ENCODE data around the gene C6orf62.
"Not testable (repeated sequence)": the region's sequence is repeated elsewhere in the genome, so short reads cannot be mapped to it uniquely, and the experiment has no call there.

C6orf62 gene

DNA sequence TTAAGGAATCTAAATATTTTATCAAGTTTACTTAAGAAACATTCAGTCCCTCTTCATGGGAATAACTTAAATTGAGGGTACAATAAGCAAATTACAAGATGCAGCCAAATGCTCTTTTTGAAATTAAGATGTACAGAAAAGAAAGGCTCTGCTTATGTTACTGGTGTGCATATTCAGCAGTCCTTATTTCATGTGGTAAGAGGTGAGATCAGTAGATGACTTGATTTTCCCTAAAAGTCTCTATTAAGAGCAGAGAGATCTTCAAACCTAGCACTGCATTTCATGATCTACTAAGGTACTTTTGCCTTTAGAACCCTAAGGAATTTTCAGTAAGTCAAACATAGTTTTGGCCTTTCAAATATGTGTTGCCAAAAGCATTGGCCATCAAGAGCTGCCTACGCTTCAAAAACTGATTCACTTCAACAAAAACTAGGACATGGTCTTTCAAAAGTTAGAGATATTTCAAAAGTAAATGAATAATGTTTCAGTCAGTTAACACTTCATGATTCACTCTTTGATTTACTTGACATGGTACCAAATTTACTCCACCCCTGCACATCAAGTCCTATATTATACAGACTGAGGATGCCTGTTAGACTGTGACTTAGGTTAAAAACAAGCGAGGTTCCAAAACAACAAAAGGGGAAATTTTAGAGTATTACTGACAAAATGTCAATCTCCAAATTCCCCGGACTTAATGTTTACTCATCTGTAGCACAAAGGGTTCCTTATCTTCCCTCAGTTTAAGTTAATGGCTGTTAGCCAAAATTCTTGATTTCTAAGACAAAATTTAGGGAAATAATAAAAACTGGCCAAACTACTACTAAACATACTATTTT, 19.2 kb downstream of the C6orf62 start:
- no peak for DNase-seq (ENCODE audit: low read depth in 2 of 2)

GRCh38 chr6:24696097-24696496, 22.9 kb downstream of the C6orf62 start:
- no peak for DNase-seq (ENCODE audit: low read depth in 2 of 2)

DNA sequence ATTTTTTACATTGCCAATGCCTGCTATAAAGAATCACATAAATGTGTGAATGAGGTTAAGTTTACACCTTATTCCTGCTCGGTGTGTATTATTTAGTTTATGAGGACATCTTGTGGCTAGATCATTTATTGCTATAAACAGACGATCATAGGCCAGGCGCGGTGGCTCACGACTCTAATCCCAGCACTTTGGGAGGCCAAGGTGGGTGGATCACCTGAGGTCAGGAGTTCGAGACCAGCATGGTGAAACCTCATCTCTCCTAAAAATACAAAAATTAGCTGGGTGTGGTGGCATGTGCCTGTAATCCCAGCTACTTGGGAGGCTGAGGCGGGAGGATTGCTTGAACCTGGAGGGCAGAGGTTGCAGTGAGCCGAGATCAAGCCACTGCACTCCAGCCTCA, 23.3 kb downstream of the C6orf62 start:
- not testable (repeated sequence) for DNase-seq (ENCODE audit: low read depth in 2 of 2)

GRCh38 chr6:24694198-24694597, 24.8 kb downstream of the C6orf62 start:
- no peak for DNase-seq (ENCODE audit: low read depth in 2 of 2)

DNA sequence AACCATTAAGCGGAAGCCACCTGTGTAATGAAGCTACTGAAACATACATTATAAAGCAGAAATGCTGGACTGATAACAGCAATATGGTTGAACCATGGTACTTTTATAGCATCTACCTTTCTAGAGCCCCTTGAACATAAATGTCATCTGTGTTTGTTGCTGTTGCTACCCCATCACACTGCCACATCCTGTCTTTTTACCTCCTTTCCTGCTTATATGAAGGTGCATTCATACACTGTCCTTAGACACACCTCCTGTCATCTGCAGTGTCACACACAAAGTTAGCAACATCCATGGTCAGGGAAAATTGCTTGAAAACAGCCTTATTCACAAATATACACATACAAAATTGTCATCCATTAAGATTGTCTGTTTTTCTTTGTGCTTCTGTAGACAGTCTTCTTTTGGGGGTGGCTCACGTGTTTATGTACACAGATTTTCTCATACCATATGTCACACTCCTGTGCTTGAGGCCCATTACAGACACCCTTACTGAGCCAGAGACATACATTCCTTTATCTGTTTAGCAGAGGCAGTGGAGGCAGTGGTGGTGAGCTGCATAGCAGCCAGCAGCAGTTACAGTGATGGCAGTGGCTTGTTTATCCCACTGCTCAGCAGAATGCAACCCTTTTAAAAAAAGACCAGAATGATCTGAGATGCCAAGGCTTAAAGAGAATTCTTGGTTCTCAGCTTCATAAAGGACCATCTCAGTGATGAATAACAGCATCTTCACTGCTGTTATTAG, 25.9 kb downstream of the C6orf62 start:
- DNase-seq (ENCODE audit: low read depth in 2 of 2): no peak

DNA sequence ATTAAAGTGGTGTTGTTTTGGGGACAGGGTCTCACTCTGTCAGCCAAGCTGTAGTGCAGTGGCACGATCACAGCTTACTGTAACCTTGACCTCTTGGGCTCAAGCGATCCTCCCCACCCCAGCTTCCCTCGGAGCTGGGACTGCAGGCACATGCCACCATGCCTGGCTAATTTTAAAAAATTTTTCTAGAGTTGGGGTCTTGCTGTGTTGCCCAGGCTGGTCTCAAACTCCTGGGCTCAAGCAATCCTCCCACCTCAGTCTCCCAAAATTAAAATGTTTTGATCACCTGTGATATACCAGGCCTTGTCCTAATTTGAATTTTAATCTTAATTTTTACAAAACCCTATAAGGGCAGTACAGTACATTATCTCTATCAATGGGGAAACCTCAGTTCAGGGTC, 26.5 kb downstream of the C6orf62 start:
- no peak for DNase-seq (ENCODE audit: low read depth in 2 of 2)

GRCh38 chr6:24692003-24692402, 27.0 kb downstream of the C6orf62 start:
- no peak for DNase-seq (ENCODE audit: low read depth in 2 of 2)

DNA sequence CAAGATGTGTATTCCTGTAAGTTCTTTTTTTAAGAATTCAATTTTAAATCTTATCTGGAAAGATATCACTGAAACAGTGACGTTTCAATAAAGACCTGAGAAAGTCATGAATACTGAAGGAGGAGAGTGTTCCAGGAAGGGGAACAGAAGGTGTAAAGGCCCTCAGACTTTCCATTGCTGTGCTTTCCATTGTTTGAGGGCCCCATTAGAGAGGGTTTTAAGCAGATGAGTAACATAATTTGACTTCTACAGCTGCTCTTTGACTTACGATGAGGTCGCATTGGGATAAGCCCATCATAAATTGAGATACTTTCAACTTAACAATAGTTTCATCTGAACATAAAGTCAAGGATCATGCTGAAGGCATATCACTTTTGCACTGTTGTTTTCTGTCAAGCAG, 27.4 kb downstream of the C6orf62 start:
- DNase-seq (ENCODE audit: low read depth in 2 of 2): no peak

DNA sequence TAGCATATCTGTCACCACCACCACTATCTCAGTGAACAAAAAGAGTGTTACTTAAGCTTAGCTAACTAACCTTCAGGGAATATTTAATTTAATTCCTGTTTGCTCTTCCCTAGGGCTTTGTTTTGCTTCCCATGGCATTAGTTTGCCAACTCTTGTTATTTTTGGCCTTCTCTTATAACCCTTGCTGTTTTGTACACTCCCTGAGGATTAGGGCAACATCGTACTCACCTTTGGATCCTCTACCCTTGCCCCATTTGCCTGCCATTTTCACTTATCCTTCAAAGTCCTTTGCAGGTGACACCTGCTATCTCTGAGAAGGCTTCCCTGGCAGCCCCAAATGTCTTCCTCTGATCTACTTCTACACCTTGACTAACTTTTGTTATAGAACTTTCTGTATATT, 28.4 kb downstream of the C6orf62 start:
- no peak for DNase-seq (ENCODE audit: low read depth in 2 of 2)

DNA sequence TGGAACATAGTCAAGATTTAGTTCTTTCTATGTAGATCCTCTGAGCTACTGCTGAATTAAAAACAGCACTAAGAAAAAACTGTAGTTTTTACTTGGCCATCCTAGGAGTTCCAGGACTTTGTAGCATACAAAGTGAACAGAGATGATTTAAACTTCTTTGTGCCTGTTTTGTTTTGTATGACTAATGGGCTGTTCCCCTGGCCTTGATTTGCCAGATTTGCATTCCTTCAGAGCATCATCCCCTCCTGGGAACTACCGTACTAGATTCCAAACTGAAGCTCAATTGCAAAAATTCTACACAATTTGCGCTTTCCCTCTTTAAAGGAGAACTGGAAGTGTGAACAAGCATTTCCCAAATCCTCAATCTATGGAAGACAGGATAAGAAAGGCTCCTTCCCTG, 29.0 kb downstream of the C6orf62 start:
- no peak for DNase-seq (ENCODE audit: low read depth in 2 of 2)

GRCh38 chr6:24686946-24687345, 32.0 kb downstream of the C6orf62 start:
- DNase-seq (ENCODE audit: low read depth in 2 of 2): no peak

GRCh38 chr6:24686408-24686807, 32.5 kb downstream of the C6orf62 start:
- no peak for DNase-seq (ENCODE audit: low read depth in 2 of 2)

DNA sequence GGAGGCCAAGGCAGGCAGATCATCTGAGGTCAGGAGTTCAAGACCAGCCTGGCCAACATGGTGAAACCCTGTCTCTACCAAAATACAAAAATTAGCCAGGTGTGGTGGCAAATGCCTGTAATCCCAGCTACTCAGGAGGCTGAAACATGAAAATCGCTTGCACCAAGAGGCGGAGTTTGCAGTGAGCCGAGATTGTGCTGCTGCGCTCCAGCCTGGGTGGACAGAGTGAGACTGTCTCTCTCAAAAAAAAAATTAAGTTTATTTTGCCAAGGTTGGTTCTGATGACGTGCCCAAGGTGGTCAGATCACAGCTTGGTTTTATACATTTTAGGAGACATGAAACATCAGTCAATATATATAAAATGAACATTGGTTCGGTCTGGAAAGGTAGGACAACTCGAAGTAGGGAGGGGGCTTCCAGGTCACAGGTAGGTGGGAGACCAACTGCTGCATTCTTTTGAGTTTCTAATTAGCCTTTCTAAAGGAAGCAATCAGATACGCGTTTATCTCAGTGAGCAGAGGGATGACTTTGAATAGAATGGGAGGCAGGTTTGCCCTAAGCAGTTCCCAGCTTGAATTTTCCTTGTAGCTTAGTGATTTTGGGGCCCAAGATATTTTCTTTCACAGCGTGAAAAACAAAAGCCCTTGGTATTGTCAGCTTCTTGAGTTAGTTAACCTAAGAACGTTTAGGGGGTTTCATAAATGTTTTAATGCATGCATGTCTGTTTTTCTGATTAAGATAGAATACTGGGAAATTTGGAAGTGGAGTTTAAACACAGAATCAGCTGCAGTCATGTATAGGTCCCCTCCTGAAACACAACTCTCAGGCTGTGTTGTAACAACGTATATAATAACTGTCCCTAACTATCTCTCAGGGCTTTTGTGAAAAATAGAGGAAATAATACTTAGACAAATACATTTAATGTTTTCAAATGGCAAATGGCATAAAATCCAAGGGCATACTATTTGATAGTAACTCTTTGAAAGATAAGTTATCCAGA, 35.4 kb downstream of the C6orf62 start:
- DNase-seq (ENCODE audit: low read depth in 2 of 2): no peak

GRCh38 chr6:24680582-24680981, 38.4 kb downstream of the C6orf62 start:
- DNase-seq (ENCODE audit: low read depth in 2 of 2): no peak

DNA sequence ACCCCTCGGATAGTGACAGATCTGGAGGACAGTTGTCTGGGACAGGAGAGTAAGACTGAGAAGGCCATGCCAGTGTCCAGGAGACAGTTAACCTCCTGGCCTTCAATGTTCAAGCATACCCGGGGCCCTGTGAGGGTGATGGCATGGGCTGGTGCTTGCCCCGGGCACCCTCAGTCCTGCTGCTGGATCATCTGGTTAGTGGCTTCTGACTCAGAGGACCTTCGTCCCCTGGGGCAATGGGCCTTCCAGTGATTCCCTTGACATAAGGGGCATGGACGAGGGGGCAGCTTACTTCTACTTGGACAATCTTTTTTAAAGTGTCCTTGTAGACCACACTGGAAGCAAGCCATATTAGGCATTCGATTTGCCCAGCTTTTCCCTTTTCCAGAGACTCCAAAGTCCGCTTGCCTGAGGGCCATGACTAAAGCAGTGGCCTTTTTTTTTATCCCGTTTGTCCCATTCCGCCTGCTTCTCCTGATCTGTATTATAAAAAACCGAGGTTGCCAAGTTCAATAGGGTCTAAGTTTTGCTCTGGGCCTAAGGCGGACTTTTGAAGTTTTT, 40.1 kb downstream of the C6orf62 start:
- not testable (repeated sequence) for DNase-seq (ENCODE audit: low read depth in 2 of 2)

- DNase-seq (ENCODE audit: low read depth in 2 of 2): no peak
These were observed 45.3 kb downstream of the C6orf62 start for GRCh38 chr6:24673625-24674024.

DNA sequence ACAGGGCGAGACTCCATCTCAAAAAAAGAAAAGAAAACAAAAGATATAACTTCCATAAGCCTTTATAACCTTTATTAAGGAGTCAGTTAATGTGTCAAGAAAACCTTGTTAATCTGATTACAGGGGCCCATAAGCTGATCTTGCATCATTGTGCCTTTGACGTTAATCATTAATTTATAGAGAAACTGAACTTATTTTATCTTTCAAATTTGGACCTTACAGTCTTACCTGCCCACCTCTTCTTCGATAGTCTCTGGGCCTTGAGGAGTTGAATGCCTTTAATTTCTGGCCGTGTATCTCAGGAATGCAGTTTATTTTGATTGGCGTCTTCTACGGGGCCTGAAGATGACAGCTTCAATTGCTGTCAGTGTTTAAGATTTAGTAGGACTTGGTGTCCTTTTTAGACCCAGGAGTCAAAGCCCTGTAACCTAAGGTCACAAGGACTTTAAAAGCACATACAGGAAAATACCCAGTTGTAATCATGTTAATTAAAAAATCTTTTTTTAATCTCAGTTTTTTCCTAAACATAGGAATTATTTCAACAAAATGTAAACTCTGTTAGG, 46.3 kb downstream of the C6orf62 start:
- DNase-seq (ENCODE audit: low read depth in 2 of 2): no peak

GRCh38 chr6:24671077-24671476, 47.9 kb downstream of the C6orf62 start:
- DNase-seq (ENCODE audit: low read depth in 2 of 2): not testable (repeated sequence)

- not testable (repeated sequence) for DNase-seq (ENCODE audit: low read depth in 2 of 2)
These were observed 48.5 kb downstream of the C6orf62 start for GRCh38 chr6:24670492-24670891.

- no peak for DNase-seq (ENCODE audit: low read depth in 2 of 2)
These were observed 50.0 kb downstream of the C6orf62 start for GRCh38 chr6:24668997-24669361.

Data from fibroblast of skin of left biceps (primary cell).